K562 (cell line): ENCODE results near the gene KCNJ15. TPM values are rescaled to one million over a fixed set of nuclear protein-coding genes. Genes with fewer than 3 reads are reported as not detected.

Experiments
- BRF1 ChIP-seq: IDR thresholded peaks from 3 replicates; pipeline ENCODE4 v1.6.1; 2011; ENCODE audit warnings: borderline replicate concordance, mild to moderate bottlenecking; ENCODE audit not compliant: insufficient read length; ENCODE audit errors: extremely low read depth
- DEAF1 ChIP-seq: fragments of 450-650 bp; formaldehyde crosslinking; IDR thresholded peaks from 2 replicates; pipeline ENCODE4 v1.4.0; 2020; ENCODE audit warnings: mild to moderate bottlenecking, moderate library complexity
- HEY1 ChIP-seq: fragments of 250-450 bp; sonication (Bioruptor Pico); IDR thresholded peaks from 2 replicates; pipeline ENCODE4 v1.5.0; 2020; ENCODE audit warnings: mild to moderate bottlenecking, moderate library complexity, borderline replicate concordance
- HIVEP1 ChIP-seq: fragments of 250-450 bp; sonication (Bioruptor Pico); IDR thresholded peaks from 2 replicates; pipeline ENCODE4 v1.4.0; 2020; ENCODE audit warnings: mild to moderate bottlenecking
- NR2F6 ChIP-seq: fragments of 450-650 bp; formaldehyde crosslinking; IDR thresholded peaks from 2 replicates; pipeline ENCODE4 v1.4.0; 2020; ENCODE audit warnings: mild to moderate bottlenecking
- OTX1 ChIP-seq: fragments of 450-650 bp; formaldehyde crosslinking; IDR thresholded peaks from 2 replicates; pipeline ENCODE4 v1.4.0; 2022; ENCODE audit warnings: mild to moderate bottlenecking
- PCBP1 ChIP-seq: fragments of 200-400 bp; formaldehyde crosslinking; IDR thresholded peaks from 2 replicates; pipeline ENCODE4 v1.6.1; 2018; ENCODE audit warnings: mild to moderate bottlenecking, low read depth, low read length; ENCODE audit not compliant: poor library complexity, severe bottlenecking
- SMC3 ChIP-seq: conservative IDR thresholded peaks from 2 replicates; pipeline ENCODE4 v1.6.1; 2011; ENCODE audit warnings: low read depth, low read length, improper control_type of control experiment; ENCODE audit not compliant: insufficient read depth
- TAF7 ChIP-seq: fragments of 450-650 bp; IDR thresholded peaks from 2 replicates; pipeline ENCODE4 v1.6.1; 2016; ENCODE audit warnings: missing genetic modification characterization, missing compliant biosample characterization
- ZNF224 ChIP-seq: sonication (generic); formaldehyde crosslinking; IDR thresholded peaks from 2 replicates; pipeline ENCODE4 v1.8.0; 2022; ENCODE audit warnings: mild to moderate bottlenecking, missing genetic modification reagents
- ZNF384 ChIP-seq: IDR thresholded peaks from 2 replicates; pipeline ENCODE4 v1.6.1; 2012; ENCODE audit warnings: low read depth, low read length, improper control_type of control experiment
- ZNF699 ChIP-seq: fragments of 250-450 bp; sonication (Bioruptor Pico); IDR thresholded peaks from 2 replicates; pipeline ENCODE4 v1.8.0; 2021; ENCODE audit warnings: mild to moderate bottlenecking, moderate library complexity; ENCODE audit not compliant: insufficient replicate concordance
- polyA plus RNA-seq, 8 experiments: library from polyadenylated mRNA; depleted of rRNA in 4 of 8; stranded (reverse) in 5 of 8; unstranded in 3 of 8; fragments of >200 nt; fragmentation: Nextera tagmentation in 2 of 8; fragmentation: Illumina TruSeq in 1 of 8; extraction: Ambion mirVana in 2 of 8; extraction: Trizol in 1 of 8; gene quantifications; 2 replicates each; pipeline versions ENCODE4 v1.2.1 to v1.2.3, GENCODE V29; 2011 to 2014; ENCODE audit warnings: inconsistent platforms in 1 of 8, missing spikeins in 1 of 8
- total RNA-seq, 7 experiments: library from RNA; depleted of rRNA in 6 of 7; stranded (reverse); fragments of >200 nt in 6 of 7; fragmentation: Illumina TruSeq in 2 of 7; extraction: Trizol in 2 of 7; gene quantifications; 2 replicates each; pipeline versions ENCODE4 v1.2.1 to v1.2.3, GENCODE V29; 2011 to 2021; ENCODE audit warnings: low replicate concordance in 1 of 7
- TF ChIP-seq, protein P1 (sequence below): fragments of 200-600 bp; sonication (generic); IDR thresholded peaks from one replicate; pipeline ENCODE4 v1.6.1; 2012; ENCODE audit warnings: mild to moderate bottlenecking, low read depth, low read length, inconsistent platforms
- TF ChIP-seq, protein P2 (sequence below): fragments of 250-450 bp; sonication (Bioruptor Pico); IDR thresholded peaks from 2 replicates; pipeline ENCODE4 v1.8.0; 2021; ENCODE audit warnings: moderate library complexity, mild to moderate bottlenecking, inconsistent platforms

Gene KCNJ15
- total and polyA plus RNA-seq, 9 of the 15 experiments (the other 6 are each of a cell fraction or from before 2014, with no cell fraction given), result 0.20 to 3.0 (median 0.72) TPM; not detected in 1

- TF ChIP-seq, protein P1, sequence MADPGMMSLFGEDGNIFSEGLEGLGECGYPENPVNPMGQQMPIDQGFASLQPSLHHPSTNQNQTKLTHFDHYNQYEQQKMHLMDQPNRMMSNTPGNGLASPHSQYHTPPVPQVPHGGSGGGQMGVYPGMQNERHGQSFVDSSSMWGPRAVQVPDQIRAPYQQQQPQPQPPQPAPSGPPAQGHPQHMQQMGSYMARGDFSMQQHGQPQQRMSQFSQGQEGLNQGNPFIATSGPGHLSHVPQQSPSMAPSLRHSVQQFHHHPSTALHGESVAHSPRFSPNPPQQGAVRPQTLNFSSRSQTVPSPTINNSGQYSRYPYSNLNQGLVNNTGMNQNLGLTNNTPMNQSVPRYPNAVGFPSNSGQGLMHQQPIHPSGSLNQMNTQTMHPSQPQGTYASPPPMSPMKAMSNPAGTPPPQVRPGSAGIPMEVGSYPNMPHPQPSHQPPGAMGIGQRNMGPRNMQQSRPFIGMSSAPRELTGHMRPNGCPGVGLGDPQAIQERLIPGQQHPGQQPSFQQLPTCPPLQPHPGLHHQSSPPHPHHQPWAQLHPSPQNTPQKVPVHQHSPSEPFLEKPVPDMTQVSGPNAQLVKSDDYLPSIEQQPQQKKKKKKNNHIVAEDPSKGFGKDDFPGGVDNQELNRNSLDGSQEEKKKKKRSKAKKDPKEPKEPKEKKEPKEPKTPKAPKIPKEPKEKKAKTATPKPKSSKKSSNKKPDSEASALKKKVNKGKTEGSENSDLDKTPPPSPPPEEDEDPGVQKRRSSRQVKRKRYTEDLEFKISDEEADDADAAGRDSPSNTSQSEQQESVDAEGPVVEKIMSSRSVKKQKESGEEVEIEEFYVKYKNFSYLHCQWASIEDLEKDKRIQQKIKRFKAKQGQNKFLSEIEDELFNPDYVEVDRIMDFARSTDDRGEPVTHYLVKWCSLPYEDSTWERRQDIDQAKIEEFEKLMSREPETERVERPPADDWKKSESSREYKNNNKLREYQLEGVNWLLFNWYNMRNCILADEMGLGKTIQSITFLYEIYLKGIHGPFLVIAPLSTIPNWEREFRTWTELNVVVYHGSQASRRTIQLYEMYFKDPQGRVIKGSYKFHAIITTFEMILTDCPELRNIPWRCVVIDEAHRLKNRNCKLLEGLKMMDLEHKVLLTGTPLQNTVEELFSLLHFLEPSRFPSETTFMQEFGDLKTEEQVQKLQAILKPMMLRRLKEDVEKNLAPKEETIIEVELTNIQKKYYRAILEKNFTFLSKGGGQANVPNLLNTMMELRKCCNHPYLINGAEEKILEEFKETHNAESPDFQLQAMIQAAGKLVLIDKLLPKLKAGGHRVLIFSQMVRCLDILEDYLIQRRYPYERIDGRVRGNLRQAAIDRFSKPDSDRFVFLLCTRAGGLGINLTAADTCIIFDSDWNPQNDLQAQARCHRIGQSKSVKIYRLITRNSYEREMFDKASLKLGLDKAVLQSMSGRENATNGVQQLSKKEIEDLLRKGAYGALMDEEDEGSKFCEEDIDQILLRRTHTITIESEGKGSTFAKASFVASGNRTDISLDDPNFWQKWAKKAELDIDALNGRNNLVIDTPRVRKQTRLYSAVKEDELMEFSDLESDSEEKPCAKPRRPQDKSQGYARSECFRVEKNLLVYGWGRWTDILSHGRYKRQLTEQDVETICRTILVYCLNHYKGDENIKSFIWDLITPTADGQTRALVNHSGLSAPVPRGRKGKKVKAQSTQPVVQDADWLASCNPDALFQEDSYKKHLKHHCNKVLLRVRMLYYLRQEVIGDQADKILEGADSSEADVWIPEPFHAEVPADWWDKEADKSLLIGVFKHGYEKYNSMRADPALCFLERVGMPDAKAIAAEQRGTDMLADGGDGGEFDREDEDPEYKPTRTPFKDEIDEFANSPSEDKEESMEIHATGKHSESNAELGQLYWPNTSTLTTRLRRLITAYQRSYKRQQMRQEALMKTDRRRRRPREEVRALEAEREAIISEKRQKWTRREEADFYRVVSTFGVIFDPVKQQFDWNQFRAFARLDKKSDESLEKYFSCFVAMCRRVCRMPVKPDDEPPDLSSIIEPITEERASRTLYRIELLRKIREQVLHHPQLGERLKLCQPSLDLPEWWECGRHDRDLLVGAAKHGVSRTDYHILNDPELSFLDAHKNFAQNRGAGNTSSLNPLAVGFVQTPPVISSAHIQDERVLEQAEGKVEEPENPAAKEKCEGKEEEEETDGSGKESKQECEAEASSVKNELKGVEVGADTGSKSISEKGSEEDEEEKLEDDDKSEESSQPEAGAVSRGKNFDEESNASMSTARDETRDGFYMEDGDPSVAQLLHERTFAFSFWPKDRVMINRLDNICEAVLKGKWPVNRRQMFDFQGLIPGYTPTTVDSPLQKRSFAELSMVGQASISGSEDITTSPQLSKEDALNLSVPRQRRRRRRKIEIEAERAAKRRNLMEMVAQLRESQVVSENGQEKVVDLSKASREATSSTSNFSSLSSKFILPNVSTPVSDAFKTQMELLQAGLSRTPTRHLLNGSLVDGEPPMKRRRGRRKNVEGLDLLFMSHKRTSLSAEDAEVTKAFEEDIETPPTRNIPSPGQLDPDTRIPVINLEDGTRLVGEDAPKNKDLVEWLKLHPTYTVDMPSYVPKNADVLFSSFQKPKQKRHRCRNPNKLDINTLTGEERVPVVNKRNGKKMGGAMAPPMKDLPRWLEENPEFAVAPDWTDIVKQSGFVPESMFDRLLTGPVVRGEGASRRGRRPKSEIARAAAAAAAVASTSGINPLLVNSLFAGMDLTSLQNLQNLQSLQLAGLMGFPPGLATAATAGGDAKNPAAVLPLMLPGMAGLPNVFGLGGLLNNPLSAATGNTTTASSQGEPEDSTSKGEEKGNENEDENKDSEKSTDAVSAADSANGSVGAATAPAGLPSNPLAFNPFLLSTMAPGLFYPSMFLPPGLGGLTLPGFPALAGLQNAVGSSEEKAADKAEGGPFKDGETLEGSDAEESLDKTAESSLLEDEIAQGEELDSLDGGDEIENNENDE, result no peak
- TF ChIP-seq OTX1 (CRISPR knock-in tag), result no peak
- no peak for TF ChIP-seq HIVEP1
- TF ChIP-seq, protein P2, sequence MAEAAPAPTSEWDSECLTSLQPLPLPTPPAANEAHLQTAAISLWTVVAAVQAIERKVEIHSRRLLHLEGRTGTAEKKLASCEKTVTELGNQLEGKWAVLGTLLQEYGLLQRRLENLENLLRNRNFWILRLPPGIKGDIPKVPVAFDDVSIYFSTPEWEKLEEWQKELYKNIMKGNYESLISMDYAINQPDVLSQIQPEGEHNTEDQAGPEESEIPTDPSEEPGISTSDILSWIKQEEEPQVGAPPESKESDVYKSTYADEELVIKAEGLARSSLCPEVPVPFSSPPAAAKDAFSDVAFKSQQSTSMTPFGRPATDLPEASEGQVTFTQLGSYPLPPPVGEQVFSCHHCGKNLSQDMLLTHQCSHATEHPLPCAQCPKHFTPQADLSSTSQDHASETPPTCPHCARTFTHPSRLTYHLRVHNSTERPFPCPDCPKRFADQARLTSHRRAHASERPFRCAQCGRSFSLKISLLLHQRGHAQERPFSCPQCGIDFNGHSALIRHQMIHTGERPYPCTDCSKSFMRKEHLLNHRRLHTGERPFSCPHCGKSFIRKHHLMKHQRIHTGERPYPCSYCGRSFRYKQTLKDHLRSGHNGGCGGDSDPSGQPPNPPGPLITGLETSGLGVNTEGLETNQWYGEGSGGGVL (CRISPR knock-in tag), result no peak
- TF ChIP-seq PCBP1, result no peak
- TF ChIP-seq ZNF699, result no peak
- TF ChIP-seq SMC3, result no peak
- TF ChIP-seq NR2F6 (CRISPR knock-in tag), result no peak
- no peak for TF ChIP-seq HEY1 (CRISPR knock-in tag)
- TF ChIP-seq ZNF224, result no peak
- no peak for TF ChIP-seq BRF1
- TF ChIP-seq DEAF1 (CRISPR knock-in tag), result no peak
- no peak for TF ChIP-seq TAF7 (tag)
- TF ChIP-seq ZNF384, result no peak
Observed at GRCh38 chr21:38349977-38350376, 93.2 kb downstream of the KCNJ15 start (continued).
